GM12891 (cell line): ENCODE data around the gene MINK1.

Experiments
- PAX5 ChIP-seq: IDR thresholded peaks from 2 replicates; pipeline ENCODE4 v1.6.1; 2011; ENCODE audit warnings: low read length, moderate library complexity, mild to moderate bottlenecking; ENCODE audit not compliant: insufficient read depth, severe bottlenecking
- POLR2A ChIP-seq: IDR thresholded peaks from 2 replicates; pipeline ENCODE4 v1.6.1; 2011; ENCODE audit warnings: low read depth, low read length, control low read depth
- POLR2AphosphoS5 ChIP-seq: IDR thresholded peaks from 2 replicates; pipeline ENCODE4 v1.6.1; 2011; ENCODE audit warnings: low read depth, low read length, control low read depth
- TAF1 ChIP-seq: IDR thresholded peaks from 2 replicates; pipeline ENCODE4 v1.6.1; 2011; ENCODE audit warnings: low read depth, low read length, control low read depth

DNA sequence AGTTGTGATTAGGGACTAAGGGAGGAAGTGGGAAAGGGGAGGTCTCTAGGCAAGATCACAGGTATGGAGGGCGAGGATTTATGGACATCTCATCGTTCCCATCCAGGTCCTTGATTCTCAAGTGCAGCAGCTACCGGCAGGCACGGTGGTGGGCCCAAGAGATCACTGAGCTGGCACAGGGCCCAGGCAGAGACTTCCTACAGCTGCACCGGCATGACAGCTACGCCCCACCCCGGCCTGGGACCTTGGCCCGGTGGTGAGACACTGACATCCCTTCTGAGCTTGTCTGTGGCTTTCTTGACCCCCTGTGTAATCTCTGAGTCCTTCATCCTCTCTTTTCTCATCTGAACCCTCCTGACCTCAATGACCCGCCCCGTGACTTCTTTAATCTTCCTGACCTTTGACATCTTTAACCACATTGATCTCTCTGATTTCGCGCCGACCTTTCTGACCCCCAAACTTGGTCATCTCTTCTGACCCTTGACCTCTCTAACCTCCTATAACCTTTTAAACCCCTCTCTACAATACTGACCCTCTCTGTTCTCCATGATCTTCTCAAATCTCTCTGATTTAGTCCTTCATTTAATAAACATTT, 22.3 kb upstream of the MINK1 start:
- TF ChIP-seq POLR2A: no peak
- TF ChIP-seq POLR2AphosphoS5: no peak
- TF ChIP-seq TAF1: no peak
- TF ChIP-seq PAX5: no peak
